GM18519 (cell line): ENCODE data around the gene CBY3.
A peak's percentile ranks its signal among the peaks of the same experiment; 100 is the strongest.
"Not testable (repeated sequence)": the region's sequence is repeated elsewhere in the genome, so short reads cannot be mapped to it uniquely, and the experiment has no call there.

Experiments
- ATAC-seq: cut with Tn5 transposase; IDR thresholded peaks from one replicate; pipeline ENCODE4 v1.9.1; 2021; ENCODE audit warnings: mild to moderate bottlenecking, moderate library complexity; ENCODE audit not compliant: unreplicated experiment, low FRiP score

Gene CBY3

GRCh38 chr5:179680780-179681401, at the start of gene CBY3:
CBY3 (minus strand) TSS chr5:179681034; CDS start chr5:179680918, 116 bp downstream.
- no peak for ATAC-seq

GRCh38 chr5:179730356-179730755, 49.5 kb upstream of the CBY3 start:
- no peak for ATAC-seq

GRCh38 chr5:179729727-179730126, 48.9 kb upstream of the CBY3 start:
- no peak for ATAC-seq

GRCh38 chr5:179729303-179729702, 48.5 kb upstream of the CBY3 start:
- ATAC-seq, result no peak

GRCh38 chr5:179727106-179727505, 46.3 kb upstream of the CBY3 start:
- no peak for ATAC-seq

- ATAC-seq, result no peak
Measured at GRCh38 chr5:179724163-179724562, 43.3 kb upstream of the CBY3 start.

DNA sequence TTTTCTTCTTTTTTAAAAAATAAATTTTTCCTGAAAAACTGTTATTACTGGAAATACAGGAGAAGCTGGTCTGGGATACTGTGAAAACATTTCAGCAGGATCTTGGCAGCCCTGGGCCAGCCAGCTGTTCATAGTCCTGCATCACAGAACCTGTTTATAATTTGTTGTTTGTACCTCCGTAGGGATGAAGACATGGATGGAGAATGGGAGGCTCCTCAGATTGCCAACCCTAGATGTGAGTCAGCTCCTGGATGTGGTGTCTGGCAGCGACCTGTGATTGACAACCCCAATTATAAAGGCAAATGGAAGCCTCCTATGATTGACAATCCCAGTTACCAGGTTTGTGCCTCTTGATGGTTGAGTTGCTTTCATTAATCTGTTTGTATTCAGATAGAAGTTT, 39.4 kb upstream of the CBY3 start:
- ATAC-seq, result no peak

- no peak for ATAC-seq
Measured at GRCh38 chr5:179716286-179716685, 35.5 kb upstream of the CBY3 start.

GRCh38 chr5:179700401-179700918, 19.6 kb upstream of the CBY3 start:
- ATAC-seq, result no peak

DNA sequence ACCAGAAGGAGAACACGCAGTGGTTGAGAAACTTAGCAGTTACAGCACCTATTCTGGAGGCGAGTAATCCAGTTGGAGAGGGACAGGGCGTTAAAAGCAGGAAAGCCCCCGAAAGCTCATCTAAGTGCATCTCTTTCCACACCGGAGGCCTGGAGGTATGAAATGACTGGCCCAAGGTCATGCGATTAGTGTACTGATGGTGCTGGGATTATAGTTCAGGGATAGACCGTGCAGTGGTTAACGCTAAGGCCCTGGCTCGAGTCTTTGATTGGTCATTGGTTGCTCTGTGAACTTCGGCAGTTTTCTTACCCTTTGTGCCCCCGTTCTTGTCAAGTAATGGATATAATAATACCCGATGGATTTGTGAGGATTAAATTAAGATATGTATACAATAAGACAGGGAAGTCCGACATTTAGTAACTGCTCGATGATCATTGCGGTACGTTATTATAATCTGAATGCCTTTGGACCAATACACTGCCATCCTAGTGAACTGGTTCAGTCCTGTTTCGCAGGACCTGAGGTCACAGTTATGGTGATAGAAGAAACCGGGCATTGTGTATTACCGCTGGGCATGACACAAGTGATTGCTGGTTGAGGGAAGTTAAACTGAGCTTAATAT, 18.9 kb upstream of the CBY3 start:
- ATAC-seq, result no peak

- ATAC-seq, result peak; percentile 1
Measured at GRCh38 chr5:179698935-179699615, 18.2 kb upstream of the CBY3 start, which contains the start of gene CANX. CANX (plus strand) TSS chr5:179698967; CDS start chr5:179705682, 6,715 bp downstream.

- peak; percentile 82 for ATAC-seq
Measured at GRCh38 chr5:179697993-179698934, 17.4 kb upstream of the CBY3 start.

DNA sequence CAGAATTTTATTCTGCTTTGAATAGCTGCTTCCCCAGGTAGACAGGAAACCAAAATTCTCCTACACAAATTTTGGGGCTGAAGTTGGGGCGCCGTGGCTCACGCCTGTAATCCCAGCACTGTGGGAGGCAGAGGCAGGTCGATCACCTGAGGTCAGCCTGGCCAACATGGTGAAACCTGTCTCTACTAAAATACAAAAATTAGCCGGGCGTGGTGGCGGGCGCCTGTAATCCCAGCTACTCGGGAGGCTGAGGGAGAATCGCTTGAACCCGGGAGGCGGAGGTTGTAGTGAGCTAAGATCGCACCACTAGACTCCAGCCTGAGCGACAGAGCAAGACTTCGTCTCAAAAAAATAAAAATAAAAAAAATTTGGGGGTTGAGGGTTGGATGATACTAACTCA, 16.7 kb upstream of the CBY3 start:
- not testable (repeated sequence) for ATAC-seq

GRCh38 chr5:179697108-179697507, 16.3 kb upstream of the CBY3 start:
- no peak for ATAC-seq

- no peak for ATAC-seq
Measured at GRCh38 chr5:179696603-179697002, 15.8 kb upstream of the CBY3 start.

- no peak for ATAC-seq
Measured at GRCh38 chr5:179694561-179694960, 13.7 kb upstream of the CBY3 start.

GRCh38 chr5:179689212-179689611, 8.4 kb upstream of the CBY3 start:
- not testable (repeated sequence) for ATAC-seq

- no peak for ATAC-seq
Measured at GRCh38 chr5:179680014-179680779, 637 bp downstream of the CBY3 start.

DNA sequence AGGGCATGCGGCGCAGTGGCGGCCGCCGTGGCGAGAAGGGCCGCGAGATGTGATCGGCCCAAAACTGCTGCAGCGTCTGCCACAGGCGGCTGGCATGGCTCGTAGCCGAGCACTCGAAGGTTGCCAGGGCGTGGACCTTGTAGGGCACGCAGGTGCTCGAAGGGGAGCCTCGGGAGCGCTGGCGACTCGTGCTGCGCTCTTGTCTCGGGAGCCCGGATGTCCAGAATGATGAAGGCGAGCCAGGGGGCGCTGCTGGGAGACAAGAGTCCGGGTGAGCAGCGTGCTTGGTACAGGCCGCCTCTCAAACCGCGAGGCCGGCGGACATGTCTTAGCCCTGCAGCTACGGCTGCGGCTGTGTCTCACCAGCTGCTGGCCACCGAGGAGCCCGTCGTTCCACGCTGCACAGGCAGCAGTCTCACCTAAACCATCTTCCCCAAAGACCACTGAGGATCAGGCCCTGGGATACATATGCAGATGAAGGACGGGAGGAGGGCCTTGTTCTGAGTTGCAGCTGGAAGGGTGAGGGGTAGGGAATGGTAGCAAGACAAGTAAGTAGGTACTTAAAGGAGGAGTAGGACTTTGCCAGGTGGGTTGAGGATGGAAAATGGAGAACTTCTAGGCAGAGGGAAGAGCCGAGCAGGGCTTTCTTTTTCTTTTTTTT, 1.7 kb downstream of the CBY3 start:
- ATAC-seq, result no peak
